Fibroblast of lung (primary cell): Measurements from ENCODE around the gene PRKCI. TPM values are rescaled to one million over a fixed set of nuclear protein-coding genes. Genes with fewer than 3 reads are reported as not detected.
A peak's percentile ranks its signal among the peaks of the same experiment; 100 is the strongest.

Experiments
- DNase-seq, 2 donors: peaks; one replicate each; pipeline versions ENCODE4 v3.0.0 to v3.0.0-alpha.2; 2010; ENCODE audit warnings: low read depth in 2 of 2
- H2AFZ ChIP-seq: 2 replicates; pipeline ENCODE4 v1.5.1; 2012; ENCODE audit warnings: low read length, control low read depth, inconsistent platforms
- H3K27ac ChIP-seq: 2 replicates; pipeline ENCODE4 v1.5.1; 2011; ENCODE audit warnings: low read length, control low read depth; ENCODE audit not compliant: insufficient read depth
- H3K27me3 ChIP-seq: 2 replicates; pipeline ENCODE4 v1.5.1; 2011; ENCODE audit warnings: mild to moderate bottlenecking, low read length; ENCODE audit not compliant: control insufficient read depth, insufficient read depth
- H3K36me3 ChIP-seq: 2 replicates; pipeline ENCODE4 v1.5.1; 2011; ENCODE audit warnings: low read length; ENCODE audit not compliant: control insufficient read depth, insufficient read depth
- H3K4me1 ChIP-seq: 2 replicates; pipeline ENCODE4 v1.5.1; 2011; ENCODE audit warnings: low read length; ENCODE audit not compliant: control insufficient read depth, insufficient read depth; ENCODE audit errors: extremely low read depth
- H3K4me2 ChIP-seq: 2 replicates; pipeline ENCODE4 v1.5.1; 2011; ENCODE audit warnings: low read length, control low read depth; ENCODE audit not compliant: insufficient read depth; ENCODE audit errors: extremely low read depth
- H3K4me3 ChIP-seq, 4 experiments: fragments of 200-600 bp in 1 of 4; sonication (generic) in 1 of 4; replicated peaks in 1 of 4; 2 replicates each; pipeline ENCODE4 v1.5.1; 2011 to 2016; ENCODE audit warnings: low read length in 4 of 4, low read depth in 3 of 4, mild to moderate bottlenecking in 3 of 4, control low read depth in 2 of 4, inconsistent platforms in 1 of 4, mixed read lengths in 1 of 4; ENCODE audit not compliant: insufficient read depth in 1 of 4; ENCODE audit errors: control extremely low read depth in 1 of 4
- H3K79me2 ChIP-seq: 2 replicates; pipeline ENCODE4 v1.5.1; 2012; ENCODE audit warnings: mild to moderate bottlenecking, low read length, inconsistent platforms; ENCODE audit not compliant: control insufficient read depth, insufficient read depth
- H3K9ac ChIP-seq: 2 replicates; pipeline ENCODE4 v1.5.1; 2011; ENCODE audit warnings: mild to moderate bottlenecking, low read length, control low read depth; ENCODE audit not compliant: insufficient read depth
- H3K9me3 ChIP-seq: 2 replicates; pipeline ENCODE4 v1.5.1; 2012; ENCODE audit warnings: low read depth, low read length; ENCODE audit not compliant: control insufficient read depth, insufficient read depth
- H4K20me1 ChIP-seq: 2 replicates; pipeline ENCODE4 v1.5.1; 2011; ENCODE audit warnings: low read length; ENCODE audit not compliant: control insufficient read depth, insufficient read depth; ENCODE audit errors: extremely low read depth
- CTCF ChIP-seq, 2 donors: IDR thresholded peaks in 1 of 2; conservative IDR thresholded peaks in 1 of 2; 1 replicate in 1 of 2; 2 replicates in 1 of 2; pipeline ENCODE4 v1.5.1; 2011 to 2012; ENCODE audit warnings: low read length in 2 of 2, control low read depth in 1 of 2, inconsistent platforms in 1 of 2, low read depth in 1 of 2, mild to moderate bottlenecking in 1 of 2
- EZH2 ChIP-seq: IDR thresholded peaks from 2 replicates; pipeline ENCODE4 v1.5.1; 2012; ENCODE audit warnings: low read length, control low read depth, mild to moderate bottlenecking; ENCODE audit errors: missing control alignments
- polyA plus RNA-seq, 2 donors: library from polyadenylated mRNA; depleted of rRNA in 1 of 2; stranded (reverse) in 1 of 2; unstranded in 1 of 2; fragments of >200 nt; gene quantifications; 2 replicates each; pipeline ENCODE4 v1.2.1, GENCODE V29; 2011 to 2012; ENCODE audit warnings: missing spikeins in 1 of 2
- total RNA-seq: library from RNA; depleted of rRNA; stranded (reverse); fragments of >200 nt; gene quantifications from 2 replicates; pipeline ENCODE4 v1.2.1, GENCODE V29; 2014

The PRKCI gene
- total and polyA plus RNA-seq, 2 donors (not counting 1 experiment from before 2014, with no cell fraction given), result 68.7 to 80.3 TPM

GRCh38 chr3:170306015-170306414, 83.8 kb downstream of the PRKCI start:
- Histone ChIP-seq H3K36me3 (peaks cover 3% of the 10 kb centered on the region), H4K20me1 (no peaks in the 10 kb centered on the region), H3K4me1 (no peaks in the 10 kb centered on the region), H3K4me3 (no peak overlapping the region), H3K9ac (no peak overlapping the region), H2AFZ (no peak overlapping the region), H3K9me3 (no peaks in the 10 kb centered on the region), H3K4me2 (no peak overlapping the region), H3K27ac (no peak overlapping the region), H3K27me3 (no peaks in the 10 kb centered on the region), H3K79me2 (no peaks in the 10 kb centered on the region)
- no peak for TF ChIP-seq EZH2
- no peak for TF ChIP-seq CTCF (conservative IDR thresholded peaks at IDR 0.05 in 1 of 2, IDR thresholded peaks at IDR 0.05 in 1 of 2; ENCODE audit: low read depth in 1 of 2, low read length in 2 of 2)
- no peak for DNase-seq

GRCh38 chr3:170307671-170308405, 85.6 kb downstream of the PRKCI start:
- H3K27ac ChIP-seq, result no peak overlapping the region

GRCh38 chr3:170309046-170309445, 86.8 kb downstream of the PRKCI start:
- H3K27ac ChIP-seq, result no peak overlapping the region
- H3K9me3 ChIP-seq, result no peaks in the 10 kb centered on the region
- no peak overlapping the region for H3K4me3 ChIP-seq
- no peak overlapping the region for H3K4me2 ChIP-seq
- H3K9ac ChIP-seq, result no peak overlapping the region
- no peaks in the 10 kb centered on the region for H3K4me1 ChIP-seq
- H3K79me2 ChIP-seq, result no peaks in the 10 kb centered on the region
- TF ChIP-seq CTCF (conservative IDR thresholded peaks at IDR 0.05 in 1 of 2, IDR thresholded peaks at IDR 0.05 in 1 of 2; ENCODE audit: low read depth in 1 of 2, low read length in 2 of 2) (no peak), EZH2 (no peak)
- no peaks in the 10 kb centered on the region for H3K36me3 ChIP-seq
- peak in 1 of 2 donors; percentile 21 for DNase-seq
- H2AFZ ChIP-seq, result no peak overlapping the region
- H3K27me3 ChIP-seq, result no peaks in the 10 kb centered on the region
- H4K20me1 ChIP-seq, result no peaks in the 10 kb centered on the region

More at GRCh38 chr3:170307671-170308405, 85.6 kb downstream of the PRKCI start:
- Histone ChIP-seq H3K9ac (no peak overlapping the region), H3K36me3 (no peaks in the 10 kb centered on the region), H3K4me2 (no peak overlapping the region), H3K27me3 (no peaks in the 10 kb centered on the region), H3K9me3 (no peaks in the 10 kb centered on the region), H3K4me3 (no peak overlapping the region), H4K20me1 (no peaks in the 10 kb centered on the region), H3K79me2 (no peaks in the 10 kb centered on the region), H2AFZ (no peak overlapping the region), H3K4me1 (no peaks in the 10 kb centered on the region)
- DNase-seq, result peak; percentile 13 to 79
- no peak for TF ChIP-seq CTCF (conservative IDR thresholded peaks at IDR 0.05 in 1 of 2, IDR thresholded peaks at IDR 0.05 in 1 of 2; ENCODE audit: low read depth in 1 of 2, low read length in 2 of 2)
- no peak for TF ChIP-seq EZH2
